Mesenchymal stem cell (in vitro differentiated cells and primary cell): ENCODE measurements around the gene CPNE5.

ENCODE experiments used
- DNase-seq: peaks from one replicate; pipeline ENCODE4 v3.0.0-alpha.2; 2013
- H2AFZ ChIP-seq: one replicate; pipeline ENCODE4 v1.6.1; 2013; ENCODE audit warnings: low read depth, mild to moderate bottlenecking, control low read depth, inconsistent platforms, low read length, moderate library complexity
- H2AK5ac ChIP-seq: 2 replicates; pipeline ENCODE4 v1.6.1; 2013; ENCODE audit warnings: low read length, moderate library complexity, mild to moderate bottlenecking, inconsistent platforms; ENCODE audit not compliant: severe bottlenecking
- H2BK120ac ChIP-seq: one replicate; pipeline ENCODE4 v1.6.1; 2013; ENCODE audit warnings: low read depth, mild to moderate bottlenecking, inconsistent platforms, low read length, moderate library complexity
- H2BK12ac ChIP-seq, 2 experiments: one replicate each; pipeline ENCODE4 v1.6.1; 2013; ENCODE audit warnings: inconsistent platforms in 2 of 2, low read length in 2 of 2, mild to moderate bottlenecking in 2 of 2, moderate library complexity in 2 of 2, control low read depth in 1 of 2
- H2BK15ac ChIP-seq: one replicate; pipeline ENCODE4 v1.6.1; 2013; ENCODE audit warnings: mild to moderate bottlenecking, low read depth, inconsistent platforms; ENCODE audit not compliant: poor library complexity, severe bottlenecking
- H2BK5ac ChIP-seq: 2 replicates; pipeline ENCODE4 v1.6.1; 2013; ENCODE audit warnings: low read depth, mild to moderate bottlenecking, low read length, control low read depth, inconsistent platforms; ENCODE audit not compliant: poor library complexity, severe bottlenecking
- H3K14ac ChIP-seq, 2 experiments: one replicate each; pipeline ENCODE4 v1.6.1; 2013; ENCODE audit warnings: inconsistent platforms in 2 of 2, low read length in 2 of 2, control low read depth in 1 of 2, mild to moderate bottlenecking in 1 of 2, moderate library complexity in 1 of 2
- H3K18ac ChIP-seq, 2 experiments: one replicate each; pipeline ENCODE4 v1.6.1; 2013; ENCODE audit warnings: inconsistent platforms in 2 of 2, low read length in 2 of 2, control low read depth in 1 of 2, low read depth in 1 of 2, mild to moderate bottlenecking in 1 of 2
- H3K23ac ChIP-seq, 2 experiments: one replicate each; pipeline ENCODE4 v1.6.1; 2013; ENCODE audit warnings: inconsistent platforms in 2 of 2, low read length in 2 of 2, mild to moderate bottlenecking in 2 of 2, moderate library complexity in 2 of 2, control low read depth in 1 of 2
- H3K27ac ChIP-seq: 2 replicates; pipeline ENCODE4 v1.5.1; 2013; ENCODE audit warnings: mild to moderate bottlenecking, moderate library complexity, low read length, control low read depth, inconsistent platforms; ENCODE audit not compliant: poor library complexity, severe bottlenecking
- H3K27me3 ChIP-seq, 2 experiments: 2 replicates each; pipeline versions ENCODE4 v1.6.1 to v1.7.0; 2013; ENCODE audit warnings: low read length in 2 of 2, mild to moderate bottlenecking in 2 of 2, moderate library complexity in 2 of 2, control low read depth in 1 of 2, inconsistent platforms in 1 of 2; ENCODE audit not compliant: control insufficient read depth in 1 of 2, insufficient read depth in 1 of 2
- H3K36me3 ChIP-seq, 2 experiments: 2 replicates each; pipeline versions ENCODE4 v1.6.1 to v1.7.0; 2013; ENCODE audit warnings: low read length in 2 of 2, control low read depth in 1 of 2, inconsistent platforms in 1 of 2, low read depth in 1 of 2, mild to moderate bottlenecking in 1 of 2; ENCODE audit not compliant: insufficient read depth in 2 of 2, control insufficient read depth in 1 of 2
- H3K4ac ChIP-seq, 2 experiments: one replicate each; pipeline ENCODE4 v1.6.1; 2013; ENCODE audit warnings: inconsistent platforms in 2 of 2, low read length in 2 of 2, mild to moderate bottlenecking in 2 of 2, moderate library complexity in 2 of 2, control low read depth in 1 of 2, low read depth in 1 of 2
- H3K4me1 ChIP-seq: 2 replicates; pipeline ENCODE4 v1.6.1; 2013; ENCODE audit warnings: low read depth, low read length, control low read depth; ENCODE audit not compliant: control insufficient read depth, insufficient read depth
- H3K4me2 ChIP-seq: 2 replicates; pipeline ENCODE4 v1.6.1; 2013; ENCODE audit warnings: low read length, mild to moderate bottlenecking, inconsistent platforms; ENCODE audit not compliant: poor library complexity, severe bottlenecking
- H3K4me3 ChIP-seq, 2 experiments: 2 replicates each; pipeline versions ENCODE4 v1.5.1 to v1.7.0; 2013; ENCODE audit warnings: low read length in 2 of 2, mild to moderate bottlenecking in 2 of 2, control low read depth in 1 of 2, low read depth in 1 of 2; ENCODE audit not compliant: insufficient read depth in 1 of 2
- H3K79me1 ChIP-seq: replicated peaks from 2 replicates; pipeline ENCODE4 v1.6.1; 2013; ENCODE audit warnings: mild to moderate bottlenecking, control low read depth, low read length, inconsistent platforms; ENCODE audit not compliant: poor library complexity, severe bottlenecking
- H3K9ac ChIP-seq: 2 replicates; pipeline ENCODE4 v1.7.0; 2013; ENCODE audit warnings: mild to moderate bottlenecking, low read length, moderate library complexity
- H3K9me3 ChIP-seq: 2 replicates; pipeline ENCODE4 v1.7.0; 2013; ENCODE audit warnings: mild to moderate bottlenecking, low read length; ENCODE audit not compliant: control insufficient read depth
- H4K8ac ChIP-seq: one replicate; pipeline ENCODE4 v1.6.1; 2013; ENCODE audit warnings: inconsistent platforms, mild to moderate bottlenecking, low read length, moderate library complexity
- H4K91ac ChIP-seq: one replicate; pipeline ENCODE4 v1.6.1; 2013; ENCODE audit warnings: mild to moderate bottlenecking, low read length, inconsistent platforms
- whole genome bisulfite sequencing: methylation state at CpG from one replicate; pipeline ENCODE4 v1.1.7; 2013; ENCODE audit warnings: mixed read lengths; 5-methylcytosine and 5-hydroxymethylcytosine counted together

The CPNE5 gene

DNA sequence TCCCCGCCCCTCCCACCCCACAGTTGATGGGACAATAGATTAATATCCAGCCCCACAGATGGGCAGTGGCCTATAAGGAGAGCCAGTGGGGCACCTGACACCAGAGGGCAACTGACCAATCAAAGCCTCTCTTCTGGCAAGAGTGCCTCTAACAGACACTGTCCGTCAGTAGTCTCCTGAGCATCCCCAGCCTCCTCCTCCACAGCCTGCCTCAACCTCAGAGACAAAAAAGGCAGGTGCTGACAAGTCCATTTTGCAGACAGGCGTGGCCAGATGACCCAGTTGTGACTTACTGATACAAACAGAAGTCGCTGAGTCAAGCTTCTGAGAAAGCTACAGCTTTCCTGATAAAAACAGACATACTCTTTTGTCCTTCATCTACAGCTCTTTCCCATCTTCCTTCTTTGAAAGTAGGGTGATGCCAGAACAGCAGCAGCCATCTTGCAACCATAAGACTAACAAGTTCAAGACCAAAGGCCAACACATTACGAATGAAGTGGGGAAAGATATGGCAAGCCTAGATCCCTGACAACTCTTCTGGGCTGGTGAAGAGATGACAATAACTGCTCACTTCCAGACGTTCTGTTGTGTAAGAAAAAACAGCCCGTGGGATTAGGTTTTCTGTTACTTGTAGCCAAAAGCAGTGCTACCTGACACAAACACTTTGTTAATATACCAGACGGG, 23.1 kb upstream of the CPNE5 start:
- Histone ChIP-seq H3K4me3 (no peak overlapping the region), H3K4me2 (no peak overlapping the region), H2BK12ac (no peak overlapping the region), H3K4me1 (peaks cover 5% of the 10 kb centered on the region), H2BK15ac (no peak overlapping the region), H3K18ac (no peak overlapping the region), H4K91ac (no peak overlapping the region), H3K4ac (no peak overlapping the region), H3K27me3 (no peaks in the 10 kb centered on the region), H3K27ac (no peak overlapping the region), H3K9ac (no peak overlapping the region), H3K79me1 (peaks cover 46% of the 10 kb centered on the region), H3K14ac (no peak overlapping the region), H2AFZ (no peak overlapping the region), H4K8ac (no peak overlapping the region), H2AK5ac (no peak overlapping the region), H3K36me3 (peaks cover 14 to 17% of the 10 kb centered on the region in 2 experiments), H3K9me3 (no peaks in the 10 kb centered on the region), H3K23ac (no peak overlapping the region), H2BK5ac (no peak overlapping the region), H2BK120ac (no peak overlapping the region)
- no peak for DNase-seq
- WGBS, result 97% methylated on average over 8 of the region's 8 CpGs

GRCh38 chr6:36860126-36860525, 20.9 kb upstream of the CPNE5 start:
- Histone ChIP-seq H3K27me3 (no peaks in the 10 kb centered on the region), H3K18ac (no peak overlapping the region), H2BK15ac (no peak overlapping the region), H4K8ac (no peak overlapping the region), H3K79me1 (peaks cover 47% of the 10 kb centered on the region), H3K27ac (no peak overlapping the region), H3K4ac (no peak overlapping the region), H3K14ac (no peak overlapping the region), H2BK5ac (no peak overlapping the region), H3K4me2 (no peak overlapping the region), H3K9me3 (no peaks in the 10 kb centered on the region), H2BK12ac (no peak overlapping the region), H2AFZ (no peak overlapping the region), H3K9ac (no peak overlapping the region), H4K91ac (no peak overlapping the region), H3K4me1 (peaks cover 5% of the 10 kb centered on the region), H2BK120ac (no peak overlapping the region), H3K23ac (peak overlapping the region in 1 of 2 experiments; percentile 47), H3K4me3 (no peak overlapping the region), H3K36me3 (peaks cover 25% of the 10 kb centered on the region in 2 experiments), H2AK5ac (no peak overlapping the region)
- DNase-seq, result no peak
- WGBS, result 98% methylated on average over 7 of the region's 7 CpGs

DNA sequence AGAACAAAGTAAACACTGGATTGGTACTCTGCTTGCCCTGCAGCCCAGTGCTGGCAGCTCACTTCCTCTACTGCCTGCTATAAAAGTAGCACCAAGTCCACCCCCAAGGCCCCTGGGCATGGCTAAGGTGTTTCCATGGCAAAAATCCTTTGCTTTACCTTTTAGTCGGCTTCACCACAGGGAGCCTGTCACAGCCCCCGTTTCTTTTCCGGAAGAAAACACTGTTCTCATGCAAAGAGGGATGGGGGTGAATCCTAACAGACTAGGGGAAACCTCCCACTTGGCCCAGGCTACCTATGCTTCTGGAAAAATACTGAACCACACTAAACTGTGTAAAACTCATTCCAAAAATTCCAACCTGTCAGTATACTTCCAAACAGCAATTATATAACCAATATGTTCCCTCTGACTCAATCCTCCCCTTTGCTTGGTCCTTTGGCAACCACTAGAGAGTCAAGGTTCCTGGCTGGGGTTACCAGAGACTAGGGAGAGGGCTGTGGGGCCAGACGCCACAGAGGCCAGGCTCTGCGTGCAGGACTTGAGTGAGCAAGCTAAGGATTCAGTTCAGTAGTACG, 19.2 kb upstream of the CPNE5 start:
- WGBS, result 34% methylated on average over 6 of the region's 6 CpGs
- H2BK12ac ChIP-seq, result no peak overlapping the region
- H2AFZ ChIP-seq, result no peak overlapping the region
- H3K27ac ChIP-seq, result peak overlapping the region; percentile 65
- H3K9ac ChIP-seq, result no peak overlapping the region
- H4K91ac ChIP-seq, result no peak overlapping the region
- no peaks in the 10 kb centered on the region for H3K27me3 ChIP-seq
- no peak overlapping the region for H2BK15ac ChIP-seq
- no peaks in the 10 kb centered on the region for H3K9me3 ChIP-seq
- no peak overlapping the region for H3K4me3 ChIP-seq
- H2AK5ac ChIP-seq, result no peak overlapping the region
- H3K14ac ChIP-seq, result no peak overlapping the region
- H3K23ac ChIP-seq, result no peak overlapping the region
- H3K4me1 ChIP-seq, result peaks cover 4% of the 10 kb centered on the region
- H3K18ac ChIP-seq, result no peak overlapping the region
- peak overlapping the region; percentile 86 for H4K8ac ChIP-seq
- no peak overlapping the region for H2BK5ac ChIP-seq
- H3K79me1 ChIP-seq, result peaks cover 35% of the 10 kb centered on the region
- DNase-seq, result peak; percentile 86
- H3K4ac ChIP-seq, result peak overlapping the region in 1 of 2 experiments; percentile 51
- H3K4me2 ChIP-seq, result no peak overlapping the region
- peaks cover 19 to 27% of the 10 kb centered on the region in 2 experiments for H3K36me3 ChIP-seq
- H2BK120ac ChIP-seq, result no peak overlapping the region

GRCh38 chr6:36857325-36857724, 18.1 kb upstream of the CPNE5 start:
- no peak for DNase-seq
- no peak overlapping the region for H4K91ac ChIP-seq
- 100% methylated on average over 4 of the region's 4 CpGs for WGBS
- peaks cover 8% of the 10 kb centered on the region for H3K4me1 ChIP-seq
- H3K4ac ChIP-seq, result no peak overlapping the region
- H3K23ac ChIP-seq, result no peak overlapping the region
- no peaks in the 10 kb centered on the region for H3K27me3 ChIP-seq
- H2BK120ac ChIP-seq, result no peak overlapping the region
- H2BK12ac ChIP-seq, result no peak overlapping the region
- no peak overlapping the region for H3K4me3 ChIP-seq
- no peak overlapping the region for H3K14ac ChIP-seq
- H3K79me1 ChIP-seq, result peaks cover 27% of the 10 kb centered on the region
- peaks cover 17 to 19% of the 10 kb centered on the region in 2 experiments for H3K36me3 ChIP-seq
- H3K9me3 ChIP-seq, result no peaks in the 10 kb centered on the region
- H3K27ac ChIP-seq, result no peak overlapping the region
- H3K4me2 ChIP-seq, result no peak overlapping the region
- peak overlapping the region; percentile 12 for H4K8ac ChIP-seq
- H3K18ac ChIP-seq, result no peak overlapping the region
- no peak overlapping the region for H2BK5ac ChIP-seq
- no peak overlapping the region for H3K9ac ChIP-seq
- H2AFZ ChIP-seq, result no peak overlapping the region
- H2AK5ac ChIP-seq, result no peak overlapping the region
- no peak overlapping the region for H2BK15ac ChIP-seq
